HL-60 (cell line): Measurements from ENCODE around the gene DPP6.

Source experiments
- POLR2AphosphoS5 ChIP-seq: IDR thresholded peaks from 2 replicates; pipeline ENCODE4 v1.6.1; 2012; ENCODE audit warnings: low read depth
- TF ChIP-seq, protein P1 (sequence below): IDR thresholded peaks from 2 replicates; pipeline ENCODE4 v1.6.1; 2012; ENCODE audit warnings: low read depth; ENCODE audit not compliant: insufficient replicate concordance
- TF ChIP-seq, protein P2 (sequence below): IDR thresholded peaks from one replicate; pipeline ENCODE4 v1.5.1; 2011; ENCODE audit warnings: low read length, control low read depth, inconsistent platforms; ENCODE audit not compliant: insufficient read depth

DNA sequence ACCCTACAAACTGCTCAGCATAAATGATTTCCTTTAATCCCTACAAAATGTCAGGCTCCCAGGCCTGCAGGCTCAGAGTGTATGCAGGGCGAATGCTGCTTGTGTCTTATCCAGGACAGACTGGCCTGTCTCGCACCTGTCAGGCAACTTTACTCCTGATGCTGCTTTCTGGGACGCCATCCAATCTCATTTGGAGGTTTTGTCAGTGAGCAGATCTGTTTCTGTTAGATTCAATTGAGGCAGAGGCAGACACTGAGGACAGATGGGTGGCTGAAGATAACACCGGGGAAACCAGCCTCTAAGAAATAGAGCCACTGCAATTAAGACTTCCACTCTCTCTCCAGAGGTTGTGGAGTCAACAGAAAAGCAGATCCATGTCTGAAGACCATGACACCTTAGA is 115.6 kb downstream of the DPP6 start:
- TF ChIP-seq, protein P1, sequence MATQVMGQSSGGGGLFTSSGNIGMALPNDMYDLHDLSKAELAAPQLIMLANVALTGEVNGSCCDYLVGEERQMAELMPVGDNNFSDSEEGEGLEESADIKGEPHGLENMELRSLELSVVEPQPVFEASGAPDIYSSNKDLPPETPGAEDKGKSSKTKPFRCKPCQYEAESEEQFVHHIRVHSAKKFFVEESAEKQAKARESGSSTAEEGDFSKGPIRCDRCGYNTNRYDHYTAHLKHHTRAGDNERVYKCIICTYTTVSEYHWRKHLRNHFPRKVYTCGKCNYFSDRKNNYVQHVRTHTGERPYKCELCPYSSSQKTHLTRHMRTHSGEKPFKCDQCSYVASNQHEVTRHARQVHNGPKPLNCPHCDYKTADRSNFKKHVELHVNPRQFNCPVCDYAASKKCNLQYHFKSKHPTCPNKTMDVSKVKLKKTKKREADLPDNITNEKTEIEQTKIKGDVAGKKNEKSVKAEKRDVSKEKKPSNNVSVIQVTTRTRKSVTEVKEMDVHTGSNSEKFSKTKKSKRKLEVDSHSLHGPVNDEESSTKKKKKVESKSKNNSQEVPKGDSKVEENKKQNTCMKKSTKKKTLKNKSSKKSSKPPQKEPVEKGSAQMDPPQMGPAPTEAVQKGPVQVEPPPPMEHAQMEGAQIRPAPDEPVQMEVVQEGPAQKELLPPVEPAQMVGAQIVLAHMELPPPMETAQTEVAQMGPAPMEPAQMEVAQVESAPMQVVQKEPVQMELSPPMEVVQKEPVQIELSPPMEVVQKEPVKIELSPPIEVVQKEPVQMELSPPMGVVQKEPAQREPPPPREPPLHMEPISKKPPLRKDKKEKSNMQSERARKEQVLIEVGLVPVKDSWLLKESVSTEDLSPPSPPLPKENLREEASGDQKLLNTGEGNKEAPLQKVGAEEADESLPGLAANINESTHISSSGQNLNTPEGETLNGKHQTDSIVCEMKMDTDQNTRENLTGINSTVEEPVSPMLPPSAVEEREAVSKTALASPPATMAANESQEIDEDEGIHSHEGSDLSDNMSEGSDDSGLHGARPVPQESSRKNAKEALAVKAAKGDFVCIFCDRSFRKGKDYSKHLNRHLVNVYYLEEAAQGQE = no peak
- TF ChIP-seq, protein P2, sequence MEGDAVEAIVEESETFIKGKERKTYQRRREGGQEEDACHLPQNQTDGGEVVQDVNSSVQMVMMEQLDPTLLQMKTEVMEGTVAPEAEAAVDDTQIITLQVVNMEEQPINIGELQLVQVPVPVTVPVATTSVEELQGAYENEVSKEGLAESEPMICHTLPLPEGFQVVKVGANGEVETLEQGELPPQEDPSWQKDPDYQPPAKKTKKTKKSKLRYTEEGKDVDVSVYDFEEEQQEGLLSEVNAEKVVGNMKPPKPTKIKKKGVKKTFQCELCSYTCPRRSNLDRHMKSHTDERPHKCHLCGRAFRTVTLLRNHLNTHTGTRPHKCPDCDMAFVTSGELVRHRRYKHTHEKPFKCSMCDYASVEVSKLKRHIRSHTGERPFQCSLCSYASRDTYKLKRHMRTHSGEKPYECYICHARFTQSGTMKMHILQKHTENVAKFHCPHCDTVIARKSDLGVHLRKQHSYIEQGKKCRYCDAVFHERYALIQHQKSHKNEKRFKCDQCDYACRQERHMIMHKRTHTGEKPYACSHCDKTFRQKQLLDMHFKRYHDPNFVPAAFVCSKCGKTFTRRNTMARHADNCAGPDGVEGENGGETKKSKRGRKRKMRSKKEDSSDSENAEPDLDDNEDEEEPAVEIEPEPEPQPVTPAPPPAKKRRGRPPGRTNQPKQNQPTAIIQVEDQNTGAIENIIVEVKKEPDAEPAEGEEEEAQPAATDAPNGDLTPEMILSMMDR = no peak
- TF ChIP-seq POLR2AphosphoS5 = no peak
